Brain microvascular endothelial cell (primary cell): Measurements from ENCODE around the gene LRP3.

ENCODE experiments used
- DNase-seq: peaks from one replicate; pipeline ENCODE4 v3.0.0-alpha.2; 2020
- H3K27ac ChIP-seq: fragments of 250-450 bp; sonication (Bioruptor Pico); 2 replicates; pipeline ENCODE4 v1.5.1; 2020; ENCODE audit warnings: mild to moderate bottlenecking, moderate library complexity
- H3K27me3 ChIP-seq: fragments of 250-450 bp; sonication (Bioruptor Pico); replicated peaks from 2 replicates; pipeline ENCODE4 v1.5.1; 2020; ENCODE audit warnings: mild to moderate bottlenecking
- H3K36me3 ChIP-seq: fragments of 250-450 bp; sonication (Bioruptor Pico); replicated peaks from 2 replicates; pipeline ENCODE4 v1.5.1; 2020; ENCODE audit warnings: mild to moderate bottlenecking
- H3K4me3 ChIP-seq: 2 replicates; pipeline ENCODE4 v1.5.1; 2011; ENCODE audit warnings: low read depth, mild to moderate bottlenecking, control low read depth, low read length, moderate library complexity
- CTCF ChIP-seq: IDR thresholded peaks from 2 replicates; pipeline ENCODE4 v1.5.1; 2011; ENCODE audit warnings: low read depth, mild to moderate bottlenecking, moderate library complexity, low read length, control low read depth, inconsistent platforms; ENCODE audit errors: missing control alignments
- in situ Hi-C: cut with HindIII; loops from 2 replicates; pipeline ENCODE4 v1.10.0; 2017; ENCODE audit warnings: low sequenced_read_pairs, low pct_ligation_motif_present

Gene LRP3

GRCh38 chr19:33248954-33249613, 55.0 kb downstream of the LRP3 start:
- Histone ChIP-seq H3K27me3 (no peaks in the 10 kb centered on the region), H3K4me3 (no peak overlapping the region), H3K36me3 (no peaks in the 10 kb centered on the region), H3K27ac (no peak overlapping the region)
- no peak for TF ChIP-seq CTCF
- in situ Hi-C loops, result no loop called here
- DNase-seq, result no peak

GRCh38 chr19:33249740-33250366, 55.7 kb downstream of the LRP3 start:
- in situ Hi-C loops, result no loop called here
- no peak for DNase-seq
- TF ChIP-seq CTCF, result no peak
- no peaks in the 10 kb centered on the region for H3K36me3 ChIP-seq
- no peaks in the 10 kb centered on the region for H3K27me3 ChIP-seq
- no peak overlapping the region for H3K4me3 ChIP-seq
- no peak overlapping the region for H3K27ac ChIP-seq

DNA sequence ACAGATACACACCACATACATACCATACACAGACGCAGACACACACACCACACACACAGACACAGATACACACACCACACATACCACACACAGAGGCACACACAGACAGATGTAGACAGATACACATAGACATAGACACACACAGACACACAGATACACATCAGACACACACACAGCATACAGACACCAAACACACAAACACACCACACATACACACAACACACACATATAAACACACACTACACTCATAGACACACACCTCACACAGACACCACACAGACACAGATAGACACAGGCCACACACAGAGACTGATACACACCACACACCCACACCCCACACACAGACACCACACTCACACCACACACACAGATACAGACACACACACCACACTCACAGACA, 56.4 kb downstream of the LRP3 start:
- no peaks in the 10 kb centered on the region for H3K27me3 ChIP-seq

DNA sequence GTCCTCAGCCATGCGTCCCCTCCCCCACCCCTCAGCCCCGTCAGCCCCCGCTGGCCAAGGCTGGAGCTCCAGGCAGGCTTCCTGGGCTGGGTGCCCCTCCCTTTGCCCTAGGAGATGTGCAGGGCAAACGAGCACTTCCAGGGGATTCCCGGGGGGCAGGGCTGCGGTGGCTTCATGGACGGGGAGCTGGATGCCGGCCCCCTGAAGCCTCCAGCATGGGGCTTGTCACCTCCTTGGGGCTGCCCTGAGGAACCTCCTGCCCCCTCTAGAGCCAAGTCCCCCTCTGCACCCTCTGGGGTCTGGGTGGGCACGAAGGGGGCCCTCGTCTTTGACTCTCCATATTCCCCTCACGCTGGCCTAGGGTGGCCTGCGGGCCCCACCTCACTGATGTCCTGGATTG, 56.9 kb downstream of the LRP3 start:
- no peaks in the 10 kb centered on the region for H3K27me3 ChIP-seq
- in situ Hi-C loops, result no loop called here
- no peak for DNase-seq
- no peak overlapping the region for H3K4me3 ChIP-seq
- no peak overlapping the region for H3K27ac ChIP-seq
- TF ChIP-seq CTCF, result no peak
- H3K36me3 ChIP-seq, result no peaks in the 10 kb centered on the region

More for the DNA sequence above, 56.4 kb downstream of the LRP3 start:
- in situ Hi-C loops, result no loop called here
- Histone ChIP-seq H3K36me3 (no peaks in the 10 kb centered on the region), H3K4me3 (no peak overlapping the region), H3K27ac (no peak overlapping the region)
- no peak for TF ChIP-seq CTCF
- no peak for DNase-seq

GRCh38 chr19:33251526-33252090, 57.5 kb downstream of the LRP3 start:
- in situ Hi-C loops, result no loop called here
- Histone ChIP-seq H3K36me3 (no peaks in the 10 kb centered on the region), H3K4me3 (no peak overlapping the region), H3K27me3 (no peaks in the 10 kb centered on the region), H3K27ac (no peak overlapping the region)
- DNase-seq, result no peak
- TF ChIP-seq CTCF, result no peak
